K562 (cell line): ENCODE measurements around the gene BANK1. TPM values are rescaled to one million over a fixed set of nuclear protein-coding genes. Genes with fewer than 3 reads are reported as not detected.

ENCODE experiments used
- ATAC-seq: fragments of 200-7000 bp; cut with Tn5 transposase; 3 replicates; pipeline ENCODE4 v1.9.1; 2020; ENCODE audit warnings: moderate library complexity
- BruUV-seq: library from RNA; stranded (reverse); fragments of 400-500 nt; replicated peaks from 2 replicates; lab custom pipeline; 2021; lab: Mats Ljungman, UMichigan
- CTCF ChIA-PET: fragments of 300-600 bp; formaldehyde crosslinking; extraction: SDS; loops from one replicate; lab custom pipeline; 2021; ENCODE audit warnings: low intra/inter-chr PET ratio; lab: Yijun Ruan, JAX
- POLR2A ChIA-PET: fragments of 300-600, 350-650 bp; sonication (Branson Sonifier 250); formaldehyde crosslinking; extraction: SDS; loops from one replicate; lab custom pipeline; 2021; ENCODE audit warnings: antibody characterized with exemption, inconsistent platforms; lab: Yijun Ruan, JAX
- DNase-seq, 4 experiments: peaks; one replicate each; pipeline versions ENCODE4 v3.0.0 to v3.0.0-alpha.2; 2011 to 2018; ENCODE audit warnings: low spot score in 3 of 4, mixed read lengths in 3 of 4; ENCODE audit errors: extremely low read depth in 1 of 4
- FAIRE-seq: peaks from 2 replicates; lab custom pipeline; 2011; peaks lifted over from hg19 to GRCh38; lab: Jason Lieb, UNC
- H2AFZ ChIP-seq: 2 replicates; pipeline ENCODE4 v1.6.0; 2011; ENCODE audit warnings: low read depth, low read length, control low read depth, inconsistent platforms
- H3K27ac ChIP-seq: fragments of 200-600 bp; 3 replicates; pipeline ENCODE4 v1.8.0; 2011; ENCODE audit warnings: low read depth, mild to moderate bottlenecking, control low read depth, inconsistent platforms, low read length, moderate library complexity, mixed read lengths; ENCODE audit errors: extremely low read depth
- H3K27me3 ChIP-seq, 2 experiments: fragments of 300-600 bp in 1 of 2; 2 replicates in 1 of 2; 3 replicates in 1 of 2; pipeline versions ENCODE4 v1.6.0 to v1.8.0; 2011; ENCODE audit warnings: inconsistent platforms in 2 of 2, low read length in 2 of 2, mild to moderate bottlenecking in 1 of 2, mixed read lengths in 1 of 2, moderate library complexity in 1 of 2; ENCODE audit not compliant: control insufficient read depth in 2 of 2, insufficient read depth in 2 of 2
- H3K36me3 ChIP-seq: fragments of 300-600 bp; 3 replicates; pipeline ENCODE4 v1.8.0; 2011; ENCODE audit warnings: mild to moderate bottlenecking, low read length, inconsistent platforms; ENCODE audit not compliant: control insufficient read depth, insufficient read depth
- H3K4me1 ChIP-seq, 2 experiments: fragments of 200-600 bp in 1 of 2; replicated peaks in 1 of 2; 2 replicates in 1 of 2; 3 replicates in 1 of 2; pipeline versions ENCODE4 v1.5.1 to v1.8.0; 2011; ENCODE audit warnings: inconsistent platforms in 2 of 2, low read length in 2 of 2, mild to moderate bottlenecking in 1 of 2, mixed read lengths in 1 of 2, moderate library complexity in 1 of 2; ENCODE audit not compliant: control insufficient read depth in 2 of 2, insufficient read depth in 2 of 2
- H3K4me2 ChIP-seq: 2 replicates; pipeline ENCODE4 v1.6.1; 2011; ENCODE audit warnings: low read length, control low read depth, inconsistent platforms, mixed read lengths; ENCODE audit not compliant: insufficient read depth
- H3K4me3 ChIP-seq: fragments of 200-600 bp; sonication (generic), shearing (Covaris generic); 2 replicates; pipeline ENCODE4 v1.5.1; 2016; ENCODE audit warnings: control low read depth, inconsistent platforms
- H3K79me2 ChIP-seq: fragments of 200-600 bp; 3 replicates; pipeline ENCODE4 v1.8.0; 2011; ENCODE audit warnings: low read length, inconsistent platforms; ENCODE audit not compliant: control insufficient read depth, insufficient read depth
- H3K9ac ChIP-seq, 2 experiments: 2 replicates each; pipeline versions ENCODE4 v1.6.0 to v1.6.1; 2011; ENCODE audit warnings: low read depth in 2 of 2, low read length in 2 of 2, control low read depth in 1 of 2, inconsistent platforms in 1 of 2, mild to moderate bottlenecking in 1 of 2, mixed read lengths in 1 of 2; ENCODE audit not compliant: insufficient read depth in 1 of 2
- H3K9me1 ChIP-seq: one replicate; pipeline ENCODE4 v1.6.0; 2011; ENCODE audit warnings: inconsistent platforms, mild to moderate bottlenecking, low read length, moderate library complexity; ENCODE audit not compliant: control insufficient read depth, insufficient read depth
- H3K9me3 ChIP-seq: replicated peaks from 2 replicates; pipeline ENCODE4 v1.5.1; 2011; ENCODE audit warnings: low read depth, low read length, inconsistent platforms; ENCODE audit not compliant: control insufficient read depth, insufficient read depth
- H4K20me1 ChIP-seq: replicated peaks from 2 replicates; pipeline ENCODE4 v1.6.1; 2011; ENCODE audit warnings: low read length, inconsistent platforms, mixed read lengths; ENCODE audit not compliant: control insufficient read depth, insufficient read depth
- CEBPG ChIP-seq, 3 experiments: fragments of 200-800 bp in 1 of 3; sonication (Bioruptor generic) in 1 of 3; sonication (generic) in 1 of 3; formaldehyde crosslinking in 1 of 3; IDR thresholded peaks in 2 of 3; conservative IDR thresholded peaks in 1 of 3; 2 replicates each; pipeline versions ENCODE4 v1.6.1 to v1.8.0; 2016 to 2022; ENCODE audit warnings: missing compliant biosample characterization in 2 of 3, missing genetic modification characterization in 2 of 3, mild to moderate bottlenecking in 1 of 3, missing genetic modification reagents in 1 of 3
- EZH2 ChIP-seq: IDR thresholded peaks from 2 replicates; pipeline ENCODE4 v1.6.1; 2012; ENCODE audit warnings: low read depth, mild to moderate bottlenecking, inconsistent platforms, low read length, borderline replicate concordance
- KDM1A ChIP-seq, 2 experiments: fragments of 450-650 bp; IDR thresholded peaks; 2 replicates each; pipeline ENCODE4 v1.6.1; 2016; ENCODE audit warnings: mild to moderate bottlenecking in 2 of 2
- NFATC3 ChIP-seq: fragments of 450-650 bp; IDR thresholded peaks from 2 replicates; pipeline ENCODE4 v1.6.1; 2017; ENCODE audit warnings: mild to moderate bottlenecking
- RB1 ChIP-seq: fragments of 450-650 bp; IDR thresholded peaks from 2 replicates; pipeline ENCODE4 v1.6.1; 2017; ENCODE audit warnings: low read depth, mild to moderate bottlenecking
- RBM17 ChIP-seq: fragments of 200-400 bp; formaldehyde crosslinking; IDR thresholded peaks from 2 replicates; pipeline ENCODE4 v1.6.1; 2017; ENCODE audit warnings: low read depth, mild to moderate bottlenecking, low read length, borderline replicate concordance
- ZFPM2 ChIP-seq: fragments of 250-450 bp; sonication (Bioruptor Pico); IDR thresholded peaks from 2 replicates; pipeline ENCODE4 v1.5.1; 2022; ENCODE audit warnings: mild to moderate bottlenecking
- ZSCAN32 ChIP-seq: fragments of 450-650 bp; formaldehyde crosslinking; IDR thresholded peaks from 2 replicates; pipeline ENCODE4 v1.4.0; 2020; ENCODE audit warnings: mild to moderate bottlenecking, moderate library complexity
- WGBS: fragments of 100-300 bp; shearing (Covaris generic); methylation state at CpG from one replicate; pipeline ENCODE4 v1.1.6; 2016; ENCODE audit warnings: low coverage, mixed read lengths; ENCODE audit not compliant: insufficient coverage; ENCODE audit errors: missing lambda C conversion rate; 5-methylcytosine and 5-hydroxymethylcytosine counted together
- in situ Hi-C: fragments of 300-500 bp; cut with MboI; formaldehyde crosslinking; loops from 4 replicates; pipeline ENCODE4 v1.15.0; 2018; ENCODE audit warnings: inconsistent platforms, mixed read lengths
- intact Hi-C: fragments of 100-400 bp; cut with micrococcal nuclease; formaldehyde crosslinking; loops from 2 replicates; pipeline ENCODE4 v1.14.2; 2022
- polyA plus RNA-seq, 8 experiments: library from polyadenylated mRNA; depleted of rRNA in 4 of 8; stranded (reverse) in 5 of 8; unstranded in 3 of 8; fragments of >200 nt; fragmentation: Nextera tagmentation in 2 of 8; fragmentation: Illumina TruSeq in 1 of 8; extraction: Ambion mirVana in 2 of 8; extraction: Trizol in 1 of 8; gene quantifications; 2 replicates each; pipeline versions ENCODE4 v1.2.1 to v1.2.3, GENCODE V29; 2011 to 2014; ENCODE audit warnings: inconsistent platforms in 1 of 8, missing spikeins in 1 of 8
- total RNA-seq, 7 experiments: library from RNA; depleted of rRNA in 6 of 7; stranded (reverse); fragments of >200 nt in 6 of 7; fragmentation: Illumina TruSeq in 2 of 7; extraction: Trizol in 2 of 7; gene quantifications; 2 replicates each; pipeline versions ENCODE4 v1.2.1 to v1.2.3, GENCODE V29; 2011 to 2021; ENCODE audit warnings: low replicate concordance in 1 of 7
- TF ChIP-seq, protein P1 (sequence below): sonication (generic); IDR thresholded peaks from 2 replicates; pipeline ENCODE4 v1.6.1; 2016

The BANK1 gene
- total and polyA plus RNA-seq, 9 of the 15 experiments (the other 6 are each of a cell fraction or from before 2014, with no cell fraction given) = not detected

DNA sequence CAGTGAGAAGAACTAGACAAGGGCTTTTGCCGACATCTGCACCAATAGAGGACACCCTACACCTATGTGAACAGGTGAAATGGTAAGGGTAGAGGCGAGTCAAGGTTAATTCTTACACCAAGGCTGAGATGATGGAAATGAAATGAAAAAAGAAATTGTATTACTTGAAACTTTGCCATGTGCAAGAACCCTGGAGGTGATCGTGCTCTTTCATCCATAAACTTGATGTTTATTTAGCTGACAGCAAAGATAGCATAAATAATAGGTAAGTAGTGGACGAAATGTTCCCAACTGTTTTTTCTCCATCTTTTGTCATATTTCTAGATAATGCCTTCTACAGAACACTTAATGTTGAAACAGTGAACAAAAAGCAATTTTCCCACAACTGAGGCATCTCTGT, 162.5 kb downstream of the BANK1 start:
- Histone ChIP-seq H4K20me1 (no peaks in the 10 kb centered on the region), H3K27ac (no peak overlapping the region)
- no peak for TF ChIP-seq NFATC3
- TF ChIP-seq ZFPM2 (CRISPR knock-in tag) = no peak
- TF ChIP-seq ZSCAN32 = no peak
- no peak for TF ChIP-seq EZH2
- TF ChIP-seq, protein P1, sequence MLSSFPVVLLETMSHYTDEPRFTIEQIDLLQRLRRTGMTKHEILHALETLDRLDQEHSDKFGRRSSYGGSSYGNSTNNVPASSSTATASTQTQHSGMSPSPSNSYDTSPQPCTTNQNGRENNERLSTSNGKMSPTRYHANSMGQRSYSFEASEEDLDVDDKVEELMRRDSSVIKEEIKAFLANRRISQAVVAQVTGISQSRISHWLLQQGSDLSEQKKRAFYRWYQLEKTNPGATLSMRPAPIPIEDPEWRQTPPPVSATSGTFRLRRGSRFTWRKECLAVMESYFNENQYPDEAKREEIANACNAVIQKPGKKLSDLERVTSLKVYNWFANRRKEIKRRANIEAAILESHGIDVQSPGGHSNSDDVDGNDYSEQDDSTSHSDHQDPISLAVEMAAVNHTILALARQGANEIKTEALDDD = no peak
- no peak for TF ChIP-seq RB1
- no peak for TF ChIP-seq CEBPG (CRISPR knock-in tag; IDR thresholded peaks at IDR 0.05)
- no peak for TF ChIP-seq CEBPG (tag; conservative IDR thresholded peaks at IDR 0.05 in 1 of 2, IDR thresholded peaks at IDR 0.05 in 1 of 2)
- TF ChIP-seq RBM17 = no peak
- no peak for TF ChIP-seq KDM1A (IDR thresholded peaks at IDR 0.05)
- TF ChIP-seq, all 486 proteins: peak for 0
- ATAC-seq = no peak
- FAIRE-seq = no peak
- Histone ChIP-seq H2AFZ (no peak overlapping the region), H3K4me2 (no peak overlapping the region), H3K4me1 (no peaks in the 10 kb centered on the region), H3K36me3 (no peaks in the 10 kb centered on the region), H3K9me3 (no peaks in the 10 kb centered on the region), H3K27me3 (no peaks in the 10 kb centered on the region), H3K9me1 (no peaks in the 10 kb centered on the region), H3K4me3 (no peak overlapping the region), H3K79me2 (no peaks in the 10 kb centered on the region), H3K9ac (no peak overlapping the region)
- POLR2A ChIA-PET = no interaction called here
- DNase-seq = no peak
- in situ Hi-C loops = no loop called here
- BruUV-seq = no TSS peak
- WGBS = 0% methylated on average over 4 of the region's 4 CpGs
- CTCF ChIA-PET = no interaction called here
- intact Hi-C loops = no loop called here
